OCI-LY1 (cell line): Measurements from ENCODE around the gene MRI1.

ENCODE experiments used
- EZH2 ChIP-seq: fragments of 200-600 bp; sonication (generic), shearing (Covaris generic); IDR thresholded peaks from 2 replicates; pipeline ENCODE4 v1.8.0; 2017; ENCODE audit warnings: borderline replicate concordance, mixed run types, mild to moderate bottlenecking, antibody characterized with exemption, low read length, moderate library complexity, mixed read lengths
- TF ChIP-seq, protein P1 (sequence below): fragments of 200-600 bp; sonication (generic), shearing (Covaris generic); IDR thresholded peaks from 2 replicates; pipeline ENCODE4 v1.5.1; 2017; ENCODE audit warnings: mild to moderate bottlenecking, antibody characterized with exemption, low read length, moderate library complexity, mixed read lengths

DNA sequence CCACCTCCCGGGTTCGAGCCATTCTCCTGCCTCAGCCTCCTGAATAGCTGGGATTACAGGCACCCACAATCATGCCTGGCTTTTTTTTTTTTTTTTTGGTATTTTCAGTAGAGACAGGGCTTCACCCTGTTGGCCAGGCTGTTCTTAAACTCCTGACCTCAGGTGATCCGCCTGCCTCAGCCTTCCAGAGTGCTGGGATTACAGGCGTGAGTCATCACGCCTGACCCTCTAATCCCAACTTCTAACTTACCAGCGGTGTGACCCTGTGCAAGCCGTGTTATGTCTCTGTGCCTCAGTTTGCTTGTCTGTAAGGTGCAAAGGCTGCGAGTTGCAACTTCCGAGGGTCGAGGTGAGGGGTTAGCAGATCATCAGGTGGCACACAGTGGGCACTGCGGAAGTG is 48.2 kb downstream of the MRI1 start:
- TF ChIP-seq, protein P1, sequence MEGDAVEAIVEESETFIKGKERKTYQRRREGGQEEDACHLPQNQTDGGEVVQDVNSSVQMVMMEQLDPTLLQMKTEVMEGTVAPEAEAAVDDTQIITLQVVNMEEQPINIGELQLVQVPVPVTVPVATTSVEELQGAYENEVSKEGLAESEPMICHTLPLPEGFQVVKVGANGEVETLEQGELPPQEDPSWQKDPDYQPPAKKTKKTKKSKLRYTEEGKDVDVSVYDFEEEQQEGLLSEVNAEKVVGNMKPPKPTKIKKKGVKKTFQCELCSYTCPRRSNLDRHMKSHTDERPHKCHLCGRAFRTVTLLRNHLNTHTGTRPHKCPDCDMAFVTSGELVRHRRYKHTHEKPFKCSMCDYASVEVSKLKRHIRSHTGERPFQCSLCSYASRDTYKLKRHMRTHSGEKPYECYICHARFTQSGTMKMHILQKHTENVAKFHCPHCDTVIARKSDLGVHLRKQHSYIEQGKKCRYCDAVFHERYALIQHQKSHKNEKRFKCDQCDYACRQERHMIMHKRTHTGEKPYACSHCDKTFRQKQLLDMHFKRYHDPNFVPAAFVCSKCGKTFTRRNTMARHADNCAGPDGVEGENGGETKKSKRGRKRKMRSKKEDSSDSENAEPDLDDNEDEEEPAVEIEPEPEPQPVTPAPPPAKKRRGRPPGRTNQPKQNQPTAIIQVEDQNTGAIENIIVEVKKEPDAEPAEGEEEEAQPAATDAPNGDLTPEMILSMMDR, result no peak
- no peak for TF ChIP-seq EZH2
